ENCODE results near the gene ROBO1. TPM values are rescaled to one million over a fixed set of nuclear protein-coding genes. Genes with fewer than 3 reads are reported as not detected.

The ROBO1 gene
- total RNA-seq, 4 donors from 2014 or later, result 8.6 to 26.3 (median 16.6) TPM

DNA sequence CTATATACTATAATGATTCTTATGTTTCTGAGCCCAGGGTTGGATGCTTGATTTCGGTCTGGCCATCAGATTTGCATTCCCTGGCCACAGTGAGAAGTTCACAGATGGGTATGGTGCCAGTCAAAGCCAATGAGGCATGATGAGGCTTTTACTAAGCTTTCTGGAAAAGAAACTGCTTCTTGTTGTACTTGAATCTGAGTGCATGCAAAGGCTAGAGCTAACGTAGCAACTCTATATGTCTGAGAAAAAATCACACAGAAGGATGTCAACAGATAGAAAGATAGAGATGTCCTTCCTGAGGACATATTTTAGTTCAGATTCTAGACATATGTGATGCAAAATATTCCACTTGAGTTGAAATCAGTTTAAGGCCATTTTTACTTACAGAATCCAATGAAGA lies 608.1 kb downstream of the ROBO1 start:
- 87 to 89% methylated on average over 2 of the region's 2 CpGs for WGBS, 2 donors
- TF ChIP-seq POLR2A (IDR thresholded peaks at IDR 0.05), result no peak
- no peaks in the 10 kb centered on the region for H3K4me1 ChIP-seq
- H3K27me3 ChIP-seq, result no peaks in the 10 kb centered on the region
- H3K27ac ChIP-seq, result no peak overlapping the region
- intact Hi-C loops (cut with DNase I), result no loop called here
- no peak for DNase-seq
- no peaks in the 10 kb centered on the region for H3K9me3 ChIP-seq
- no peaks in the 10 kb centered on the region for H3K36me3 ChIP-seq
- no peak overlapping the region for H3K4me3 ChIP-seq (replicated peaks in 1 of 3)

DNA sequence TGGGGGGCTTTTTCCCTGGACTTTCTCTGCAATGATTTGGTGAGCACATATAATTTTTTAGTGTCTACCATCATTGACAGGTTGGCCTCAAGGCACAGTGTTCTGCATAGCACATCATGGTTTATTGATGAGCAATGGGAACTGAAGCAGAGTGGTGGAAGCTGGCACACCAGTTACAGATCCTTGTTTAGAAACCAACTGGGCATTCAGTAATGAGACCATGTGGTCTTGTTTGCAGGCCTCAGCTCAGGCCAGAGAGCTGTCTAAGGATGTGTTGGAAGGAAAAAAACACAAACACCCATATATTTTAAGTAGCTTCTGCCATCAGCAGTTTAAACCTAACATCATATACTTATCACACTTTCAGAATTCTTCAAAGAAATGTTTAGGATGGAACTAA lies 610.6 kb downstream of the ROBO1 start:
- no peak for DNase-seq
- Histone ChIP-seq H3K9me3 (no peaks in the 10 kb centered on the region), H3K36me3 (no peaks in the 10 kb centered on the region), H3K27ac (no peak overlapping the region), H3K4me3 (replicated peaks in 1 of 3) (no peak overlapping the region), H3K27me3 (no peaks in the 10 kb centered on the region), H3K4me1 (no peaks in the 10 kb centered on the region)
- intact Hi-C loops (cut with DNase I), result no loop called here
- TF ChIP-seq, protein P1, sequence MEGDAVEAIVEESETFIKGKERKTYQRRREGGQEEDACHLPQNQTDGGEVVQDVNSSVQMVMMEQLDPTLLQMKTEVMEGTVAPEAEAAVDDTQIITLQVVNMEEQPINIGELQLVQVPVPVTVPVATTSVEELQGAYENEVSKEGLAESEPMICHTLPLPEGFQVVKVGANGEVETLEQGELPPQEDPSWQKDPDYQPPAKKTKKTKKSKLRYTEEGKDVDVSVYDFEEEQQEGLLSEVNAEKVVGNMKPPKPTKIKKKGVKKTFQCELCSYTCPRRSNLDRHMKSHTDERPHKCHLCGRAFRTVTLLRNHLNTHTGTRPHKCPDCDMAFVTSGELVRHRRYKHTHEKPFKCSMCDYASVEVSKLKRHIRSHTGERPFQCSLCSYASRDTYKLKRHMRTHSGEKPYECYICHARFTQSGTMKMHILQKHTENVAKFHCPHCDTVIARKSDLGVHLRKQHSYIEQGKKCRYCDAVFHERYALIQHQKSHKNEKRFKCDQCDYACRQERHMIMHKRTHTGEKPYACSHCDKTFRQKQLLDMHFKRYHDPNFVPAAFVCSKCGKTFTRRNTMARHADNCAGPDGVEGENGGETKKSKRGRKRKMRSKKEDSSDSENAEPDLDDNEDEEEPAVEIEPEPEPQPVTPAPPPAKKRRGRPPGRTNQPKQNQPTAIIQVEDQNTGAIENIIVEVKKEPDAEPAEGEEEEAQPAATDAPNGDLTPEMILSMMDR (IDR thresholded peaks at IDR 0.05), result no peak
- no peak for TF ChIP-seq POLR2A (IDR thresholded peaks at IDR 0.05)

DNA sequence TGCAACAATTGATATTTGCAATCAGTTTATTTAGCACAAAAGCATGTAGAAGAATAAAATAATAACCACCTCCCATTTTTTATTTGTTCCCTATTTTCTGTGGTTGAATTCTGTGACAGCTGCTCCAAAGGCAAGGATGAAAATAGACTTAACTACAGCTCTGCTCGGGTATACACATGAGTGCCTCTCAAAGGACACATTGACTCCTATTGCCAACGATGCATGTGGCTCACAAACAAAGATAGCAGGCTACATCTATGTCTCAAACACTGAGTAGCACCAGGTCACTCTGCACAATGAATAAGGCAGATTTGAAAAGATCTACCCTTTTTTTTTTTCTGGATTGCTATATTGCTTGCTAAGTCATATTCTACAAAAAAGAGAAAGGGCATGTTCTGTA lies 612.9 kb downstream of the ROBO1 start:
- TF ChIP-seq POLR2A (IDR thresholded peaks at IDR 0.05), result no peak
- TF ChIP-seq, protein P1 (IDR thresholded peaks at IDR 0.05), result no peak
- H3K4me1 ChIP-seq, result no peaks in the 10 kb centered on the region
- no peak overlapping the region for H3K27ac ChIP-seq
- H3K9me3 ChIP-seq, result no peaks in the 10 kb centered on the region
- no peaks in the 10 kb centered on the region for H3K27me3 ChIP-seq
- no peak for DNase-seq
- H3K36me3 ChIP-seq, result no peaks in the 10 kb centered on the region
- WGBS, 2 donors, result 21 to 29% methylated on average over 2 of the region's 2 CpGs
- H3K4me3 ChIP-seq (replicated peaks in 1 of 3), result no peak overlapping the region
- intact Hi-C loops (cut with DNase I), result no loop called here

DNA sequence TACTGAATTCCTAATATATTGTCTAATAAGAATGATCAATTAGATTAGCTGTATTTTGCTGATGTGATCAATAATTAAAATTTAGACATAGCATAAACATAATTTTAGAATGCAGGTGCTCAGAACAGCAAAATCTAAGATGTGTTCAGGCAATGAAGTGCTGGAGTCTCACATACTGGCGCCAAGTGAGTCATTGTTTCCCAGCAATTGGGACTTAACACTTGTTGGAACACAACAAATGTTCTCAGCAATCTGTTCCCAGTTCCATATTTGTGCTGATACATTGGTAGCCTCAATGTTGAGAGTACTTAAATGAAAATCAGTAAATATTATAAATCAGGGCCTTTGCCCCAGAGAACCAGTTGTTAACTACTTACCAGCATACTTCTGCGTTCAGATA lies 619.0 kb downstream of the ROBO1 start:
- H3K4me1 ChIP-seq, result no peaks in the 10 kb centered on the region
- no peaks in the 10 kb centered on the region for H3K36me3 ChIP-seq
- no peak overlapping the region for H3K4me3 ChIP-seq (replicated peaks in 1 of 3)
- no peaks in the 10 kb centered on the region for H3K9me3 ChIP-seq
- 84 to 93% methylated on average over 2 of the region's 2 CpGs for WGBS, 2 donors
- TF ChIP-seq POLR2A (IDR thresholded peaks at IDR 0.05), result no peak
- TF ChIP-seq, protein P1 (IDR thresholded peaks at IDR 0.05), result no peak
- intact Hi-C loops (cut with DNase I), result no loop called here
- no peak for DNase-seq
- H3K27me3 ChIP-seq, result no peaks in the 10 kb centered on the region
- no peak overlapping the region for H3K27ac ChIP-seq

DNA sequence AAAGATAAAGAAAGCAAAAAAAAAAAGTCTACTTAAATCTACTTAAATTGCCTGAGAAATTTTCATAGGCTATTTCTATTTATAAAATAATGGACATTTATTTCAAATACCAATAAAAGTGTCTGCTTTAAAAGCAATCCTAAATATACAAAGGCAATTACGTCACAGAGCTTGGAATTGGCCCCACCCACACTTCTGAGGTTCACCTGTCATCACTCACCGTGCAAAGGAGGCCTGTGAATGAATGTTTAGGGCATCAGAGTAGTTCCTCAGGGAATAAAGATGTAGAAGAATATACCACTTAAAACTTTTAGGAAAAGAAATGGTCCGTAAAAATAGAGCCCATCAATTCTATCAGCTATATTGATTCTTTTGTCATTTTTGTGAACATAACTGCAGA lies 621.8 kb downstream of the ROBO1 start:
- Histone ChIP-seq H3K27ac (no peak overlapping the region), H3K4me1 (no peaks in the 10 kb centered on the region), H3K9me3 (no peaks in the 10 kb centered on the region), H3K36me3 (no peaks in the 10 kb centered on the region), H3K27me3 (no peaks in the 10 kb centered on the region), H3K4me3 (replicated peaks in 1 of 3) (no peak overlapping the region)
- intact Hi-C loops (cut with DNase I), result no loop called here
- 65 to 72% methylated on average over 3 of the region's 3 CpGs for WGBS, 2 donors
- TF ChIP-seq POLR2A (IDR thresholded peaks at IDR 0.05), result no peak
- TF ChIP-seq, protein P1 (IDR thresholded peaks at IDR 0.05), result no peak
- no peak for DNase-seq

DNA sequence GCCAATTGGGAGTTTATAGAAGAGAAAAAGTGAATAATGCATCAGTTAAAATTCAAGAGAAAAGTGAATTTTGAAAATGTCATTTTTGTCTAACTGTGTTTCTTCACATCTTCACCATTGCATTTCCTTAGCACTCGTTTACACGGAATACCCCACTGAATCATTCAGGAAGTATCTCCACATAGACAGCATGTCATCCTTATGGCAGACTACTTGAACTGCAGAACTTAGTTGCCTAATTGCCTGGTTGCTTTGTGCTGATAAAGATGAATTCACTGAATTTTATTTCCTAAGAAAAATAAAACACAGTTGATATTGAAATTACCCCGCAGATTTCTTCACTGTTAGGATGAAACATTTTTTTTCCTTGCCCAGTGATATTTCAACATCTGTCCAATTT lies 627.1 kb downstream of the ROBO1 start:
- H3K36me3 ChIP-seq, result no peaks in the 10 kb centered on the region
- no peak overlapping the region for H3K4me3 ChIP-seq (replicated peaks in 1 of 3)
- TF ChIP-seq POLR2A (IDR thresholded peaks at IDR 0.05), result no peak
- TF ChIP-seq, protein P1 (IDR thresholded peaks at IDR 0.05), result no peak
- intact Hi-C loops (cut with DNase I), result no loop called here
- no peak for DNase-seq
- H3K27ac ChIP-seq, result no peak overlapping the region
- WGBS, 2 donors, result 78 to 79% methylated on average over 3 of the region's 3 CpGs
- no peaks in the 10 kb centered on the region for H3K4me1 ChIP-seq
- H3K9me3 ChIP-seq, result no peaks in the 10 kb centered on the region
- no peaks in the 10 kb centered on the region for H3K27me3 ChIP-seq

Data from thyroid gland (tissue), 4 donors.